Embryonic facial prominence (tissue), 1 donor: ENCODE measurements around the gene PRKCD.

Experiments used
- DNase-seq: peaks from one replicate; pipeline ENCODE4 v3.0.0-alpha.2; 2016; ENCODE audit errors: extremely low spot score

Gene PRKCD

DNA sequence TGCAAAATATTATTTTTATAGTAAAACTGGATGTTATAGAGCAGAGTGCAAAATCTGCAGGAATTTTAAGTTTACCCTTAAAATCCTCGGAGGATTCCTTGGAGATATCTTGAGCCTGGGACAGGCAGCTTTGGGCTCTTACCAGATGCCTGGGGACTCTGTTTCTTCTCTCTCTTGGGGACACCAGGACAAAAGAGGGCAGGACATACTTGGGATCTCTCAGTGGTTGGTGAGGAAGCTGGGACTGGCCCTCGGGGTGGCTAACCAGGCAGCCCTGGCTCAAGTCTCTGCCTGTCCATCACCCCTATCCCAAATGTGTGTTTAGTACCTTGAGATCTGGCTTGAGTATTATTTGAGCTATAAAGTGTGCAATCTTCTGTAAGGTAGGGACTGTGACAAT is 56.2 kb downstream of the PRKCD start:
- DNase-seq: no peak

DNA sequence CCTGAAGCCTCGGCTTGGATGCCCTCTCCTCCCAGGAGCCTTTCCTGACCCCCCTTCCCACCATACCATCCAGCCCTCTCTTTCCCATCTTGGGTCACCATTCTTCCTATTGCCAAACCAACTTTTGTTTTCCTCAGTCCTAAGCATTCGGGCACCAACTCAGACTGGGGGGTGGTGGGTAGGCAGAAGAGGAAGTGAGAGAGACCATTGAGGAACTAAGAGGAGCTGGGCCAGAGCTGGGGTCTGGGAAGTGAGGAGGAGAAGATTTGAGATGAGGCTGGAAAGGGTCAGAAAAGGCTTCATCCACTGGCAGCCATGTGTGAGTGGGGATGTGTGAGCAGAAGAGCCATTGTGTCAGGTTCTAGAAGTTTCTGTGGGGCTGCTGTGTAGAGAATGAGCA is 57.1 kb downstream of the PRKCD start:
- DNase-seq: no peak

DNA sequence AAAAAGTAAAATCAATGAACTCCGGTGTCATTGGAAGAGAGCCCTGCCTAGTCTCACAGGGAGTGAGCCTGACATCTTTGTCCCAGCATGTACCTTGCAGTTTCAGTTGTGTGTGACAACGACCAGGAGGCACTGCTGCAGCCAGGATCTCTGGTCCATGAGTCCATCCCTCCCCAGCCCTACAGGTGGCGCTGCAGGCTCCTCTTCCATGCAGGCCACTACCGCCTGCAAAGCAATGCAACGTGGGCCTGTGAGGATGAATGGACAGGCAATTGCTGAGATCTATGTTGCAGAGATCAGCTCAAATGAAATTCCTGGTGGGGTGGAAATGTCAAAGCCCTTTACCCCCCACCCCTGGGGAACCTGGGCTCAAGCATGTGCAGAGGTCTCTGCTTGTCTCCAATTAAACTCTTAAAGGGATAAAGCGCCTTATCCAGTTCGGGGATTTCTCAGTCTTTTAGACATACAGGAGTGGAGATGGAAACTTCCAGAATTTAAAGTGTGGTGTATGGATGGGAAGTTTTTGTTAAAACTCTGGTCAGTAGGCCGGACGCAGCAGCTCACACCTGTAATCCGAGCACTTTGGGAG is 59.0 kb downstream of the PRKCD start:
- DNase-seq: no peak

DNA sequence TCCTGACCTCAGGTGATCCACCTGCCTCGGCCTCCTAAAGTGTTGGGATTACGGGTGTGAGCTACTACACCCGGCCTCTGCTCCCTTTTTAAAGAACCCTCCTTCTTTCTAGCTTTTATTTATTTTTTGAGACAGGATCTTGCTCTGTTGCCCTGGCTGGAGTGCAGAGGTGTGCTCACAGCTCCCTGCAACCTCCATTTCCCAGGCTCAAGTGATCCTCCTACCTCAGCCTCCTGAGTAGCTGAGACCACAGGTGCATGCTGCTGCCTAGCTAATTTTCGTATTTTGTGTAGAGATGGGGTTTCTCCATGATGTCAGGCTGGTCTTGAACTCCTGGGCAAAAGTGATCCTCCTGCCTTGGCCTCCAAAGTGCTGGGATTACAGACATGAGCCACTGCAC is 60.3 kb downstream of the PRKCD start:
- DNase-seq: no peak

DNA sequence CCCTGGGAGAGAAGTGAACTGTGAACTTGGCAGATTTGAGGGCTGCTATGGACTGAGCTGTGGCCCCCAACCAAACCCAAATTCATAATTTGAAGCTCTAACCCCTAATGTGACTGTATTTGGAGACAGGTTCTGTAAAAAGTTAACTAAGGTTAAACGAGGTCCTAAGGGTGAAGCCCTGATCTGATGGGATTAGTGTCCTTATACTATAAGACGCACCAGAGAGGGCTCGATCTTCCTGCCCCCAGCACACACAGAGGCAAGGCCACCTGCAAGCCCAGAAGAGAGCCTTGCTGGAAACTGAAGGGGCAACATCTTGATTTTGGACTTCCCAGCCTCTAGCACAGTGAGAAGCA is 60.8 kb downstream of the PRKCD start:
- no peak for DNase-seq

DNA sequence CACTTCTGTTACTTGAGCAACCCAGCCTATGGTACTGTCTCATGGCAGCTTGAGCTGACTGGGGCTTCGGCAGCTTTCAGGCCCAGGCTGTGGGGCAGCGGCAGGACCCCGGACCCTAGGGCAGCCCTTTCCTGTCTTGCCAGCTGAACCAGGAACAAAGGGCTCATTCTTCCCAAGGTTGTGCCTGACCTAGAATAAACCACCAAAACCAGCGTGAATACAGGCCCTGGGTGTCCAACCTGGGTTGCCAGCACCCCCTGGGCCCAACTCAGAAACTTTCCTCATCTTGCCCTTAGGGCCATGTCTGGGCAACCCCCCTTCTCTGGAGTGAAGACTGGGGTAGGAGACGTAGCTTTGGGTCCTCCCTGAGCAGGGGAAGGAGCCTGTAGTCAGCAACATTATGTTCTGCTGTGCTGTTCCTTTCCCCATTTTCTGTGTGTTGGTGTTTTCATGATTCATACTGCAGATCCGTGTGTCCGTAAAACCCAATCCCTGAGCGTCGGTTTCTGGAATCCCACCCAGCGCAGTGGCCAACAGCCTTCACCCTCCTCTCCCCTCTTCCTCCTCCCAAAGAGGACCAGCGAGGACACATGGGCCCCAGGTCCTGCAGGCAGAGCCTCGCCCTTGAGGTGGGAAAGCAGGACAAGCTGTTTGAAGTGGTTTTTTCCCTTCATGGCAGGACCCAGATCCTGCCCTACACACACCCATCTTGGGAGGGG is 61.3 kb downstream of the PRKCD start:
- DNase-seq: no peak

DNA sequence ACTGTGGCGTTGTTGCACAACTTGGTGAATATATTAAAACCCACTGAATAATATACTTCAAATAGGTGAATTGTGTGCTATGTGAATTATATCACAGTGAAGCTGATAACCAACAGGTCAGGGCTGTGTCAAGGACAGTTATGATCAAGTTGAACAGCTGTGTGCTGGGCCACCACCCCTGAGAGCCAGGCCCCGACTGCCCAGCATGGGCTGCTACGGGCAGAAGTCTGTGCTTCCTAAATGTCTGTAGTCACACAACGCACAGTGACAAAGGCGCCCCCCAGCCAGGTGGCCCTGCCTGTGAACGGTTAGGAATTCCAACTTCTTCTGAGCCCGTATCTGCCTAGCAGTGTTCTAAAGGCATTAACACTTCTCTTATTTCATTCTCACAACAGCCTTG is 62.0 kb downstream of the PRKCD start:
- DNase-seq: no peak

DNA sequence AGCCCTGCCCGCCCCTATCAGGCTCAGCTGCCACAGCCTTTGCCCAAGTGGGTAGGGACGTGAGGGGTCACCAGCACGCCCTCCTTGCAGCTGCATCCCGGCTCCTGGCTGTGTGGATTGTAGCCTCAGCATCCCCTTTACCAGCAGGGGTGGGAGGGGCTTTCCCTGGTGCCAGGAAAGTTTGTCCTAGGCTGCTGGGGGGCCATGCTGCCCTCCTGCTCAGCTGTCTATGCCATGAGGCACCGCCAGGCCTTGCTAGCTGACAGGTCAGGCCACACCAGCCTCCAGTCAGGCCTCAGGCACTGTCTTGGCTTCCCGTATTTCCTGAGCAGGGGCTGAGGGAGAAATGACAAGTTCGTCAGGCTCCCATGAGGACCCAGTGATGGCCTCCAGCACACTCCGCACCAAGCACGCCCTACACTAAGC is 62.5 kb downstream of the PRKCD start:
- DNase-seq: no peak

DNA sequence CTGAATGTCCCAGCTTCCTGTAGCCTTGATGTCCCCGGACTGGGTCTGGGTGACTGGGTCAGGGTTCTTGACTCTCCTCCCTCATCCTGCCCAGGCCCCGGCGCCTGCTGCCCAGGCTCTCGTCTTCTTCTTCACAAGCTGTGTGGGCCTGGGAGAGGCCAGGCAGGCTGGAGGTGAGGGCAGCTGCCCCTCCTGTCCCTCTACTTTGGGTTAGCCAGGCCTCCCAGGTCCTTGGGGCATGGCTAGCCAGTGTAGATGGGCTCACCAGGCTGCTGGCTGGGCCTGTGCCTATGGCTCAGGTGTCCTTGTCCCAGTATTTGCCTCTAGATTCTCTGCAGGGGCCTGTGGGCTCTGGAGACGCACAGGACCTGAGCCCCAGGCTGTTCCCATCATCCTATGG is 63.0 kb downstream of the PRKCD start:
- DNase-seq: no peak

DNA sequence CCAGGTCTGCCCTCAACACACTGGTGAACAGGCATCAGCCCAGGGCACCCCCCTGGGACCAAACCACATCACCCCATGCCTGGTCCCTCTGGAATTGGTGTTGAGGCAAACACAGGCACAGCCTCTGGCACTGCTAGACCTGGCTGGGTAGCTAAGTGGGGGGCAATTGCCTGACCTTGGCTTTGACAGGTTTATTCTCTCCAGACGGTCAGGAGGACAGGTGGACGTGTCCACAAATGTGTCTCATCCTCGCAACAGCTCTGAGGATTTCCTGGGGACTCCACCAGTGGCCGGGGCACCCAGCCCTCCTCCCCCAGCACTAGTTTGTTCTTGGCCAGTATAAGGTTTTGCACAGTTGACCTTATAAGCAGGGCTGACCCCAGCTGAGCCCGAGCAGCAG is 63.5 kb downstream of the PRKCD start:
- no peak for DNase-seq

DNA sequence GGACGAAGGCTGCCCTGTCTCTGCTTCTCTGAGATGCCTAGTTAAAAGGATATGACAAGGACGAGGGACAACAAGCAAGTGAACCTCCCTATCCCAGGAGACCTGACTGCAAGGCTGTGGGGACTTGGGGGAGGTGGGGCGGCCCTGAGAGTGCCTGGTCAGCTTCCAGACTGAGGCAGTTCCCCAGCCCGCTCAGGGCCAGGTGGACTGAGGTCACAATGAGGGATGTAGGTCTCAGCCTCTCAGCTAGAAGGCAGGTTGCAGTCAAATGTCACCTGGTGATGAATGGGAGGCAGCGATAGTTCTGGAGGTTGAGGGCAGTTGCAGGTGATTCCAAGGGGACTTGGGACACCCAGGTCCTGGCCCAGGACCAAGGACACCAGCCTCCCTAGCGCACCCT is 64.2 kb downstream of the PRKCD start:
- DNase-seq: no peak

DNA sequence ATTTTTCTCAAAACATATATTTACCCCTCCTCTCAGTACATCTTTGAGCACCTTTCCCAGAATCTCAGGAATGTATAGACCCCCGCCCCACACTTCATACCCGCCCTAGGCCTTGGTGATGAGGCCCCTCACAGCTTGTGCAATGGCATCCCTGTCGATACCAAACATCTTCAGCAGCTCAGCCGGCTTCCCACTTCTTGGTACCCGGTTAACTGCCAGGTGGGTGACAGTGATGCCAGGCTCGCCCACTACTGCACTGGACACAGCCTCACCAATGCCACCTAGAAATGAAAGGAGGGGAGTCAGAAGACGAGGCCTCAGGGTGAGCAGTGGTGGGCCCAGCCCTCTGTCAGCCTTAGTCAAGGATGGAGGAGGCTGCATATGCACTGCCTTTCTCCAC is 64.6 kb downstream of the PRKCD start:
- no peak for DNase-seq

DNA sequence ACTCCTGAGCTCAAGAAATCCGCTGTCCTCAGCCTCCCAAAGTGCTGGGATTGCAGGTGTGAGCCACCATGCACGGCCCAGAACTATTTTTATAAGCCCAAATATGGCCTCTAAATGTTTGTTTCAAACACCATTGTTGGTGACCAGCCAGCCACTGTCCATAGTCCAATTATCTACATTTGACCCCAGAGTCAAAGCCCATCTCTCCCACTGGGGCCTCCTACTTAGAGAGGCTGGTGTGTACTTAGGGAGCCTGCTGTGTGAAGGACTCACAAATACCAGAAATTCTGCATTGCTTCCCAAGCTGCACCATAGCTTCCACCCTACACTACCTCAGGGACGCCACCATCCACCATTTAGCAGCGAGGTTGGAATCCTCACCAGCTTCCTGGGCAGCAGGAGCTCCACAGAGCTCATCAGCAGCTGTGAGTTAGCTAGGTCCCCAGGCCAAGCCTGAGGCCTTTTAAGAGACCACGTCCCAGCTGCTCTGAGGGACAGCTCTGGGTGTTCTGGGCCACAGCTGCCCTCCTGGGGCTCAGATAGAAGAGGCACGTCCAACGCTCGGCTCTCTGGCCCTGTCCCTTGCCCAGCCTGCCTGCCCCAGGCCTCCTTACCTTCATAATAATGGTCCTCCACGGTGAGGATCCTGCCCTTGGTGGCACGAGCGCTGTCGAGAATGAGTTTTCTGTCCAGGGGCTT is 65.3 kb downstream of the PRKCD start:
- no peak for DNase-seq

DNA sequence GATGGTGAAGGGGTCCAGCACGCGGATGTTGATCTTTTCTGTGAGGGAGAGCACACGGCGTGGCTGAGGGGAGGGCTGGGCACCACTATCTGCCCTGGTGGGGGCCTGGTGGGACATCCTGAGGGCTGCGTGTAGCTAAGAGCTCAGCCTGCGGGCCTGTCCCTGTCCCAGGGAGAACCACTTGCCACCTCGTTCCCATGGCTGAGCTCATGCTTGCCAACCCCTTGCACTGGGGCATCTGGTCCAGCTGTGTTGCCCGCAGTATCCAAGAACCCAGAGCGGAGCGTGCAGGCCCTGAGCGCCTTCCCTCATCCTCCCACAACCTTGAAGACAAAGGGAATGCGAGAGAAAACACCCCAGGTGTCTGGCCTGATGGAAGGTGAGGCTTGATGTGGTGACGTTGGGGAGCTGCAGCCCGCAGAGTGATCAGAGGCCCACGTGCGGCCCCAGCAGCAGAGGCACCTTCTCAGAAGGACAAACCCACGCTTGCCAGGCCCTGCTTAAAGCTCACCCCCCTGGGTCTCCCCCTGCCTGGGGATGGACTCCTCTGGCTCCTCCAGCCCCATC is 65.9 kb downstream of the PRKCD start:
- DNase-seq: no peak

DNA sequence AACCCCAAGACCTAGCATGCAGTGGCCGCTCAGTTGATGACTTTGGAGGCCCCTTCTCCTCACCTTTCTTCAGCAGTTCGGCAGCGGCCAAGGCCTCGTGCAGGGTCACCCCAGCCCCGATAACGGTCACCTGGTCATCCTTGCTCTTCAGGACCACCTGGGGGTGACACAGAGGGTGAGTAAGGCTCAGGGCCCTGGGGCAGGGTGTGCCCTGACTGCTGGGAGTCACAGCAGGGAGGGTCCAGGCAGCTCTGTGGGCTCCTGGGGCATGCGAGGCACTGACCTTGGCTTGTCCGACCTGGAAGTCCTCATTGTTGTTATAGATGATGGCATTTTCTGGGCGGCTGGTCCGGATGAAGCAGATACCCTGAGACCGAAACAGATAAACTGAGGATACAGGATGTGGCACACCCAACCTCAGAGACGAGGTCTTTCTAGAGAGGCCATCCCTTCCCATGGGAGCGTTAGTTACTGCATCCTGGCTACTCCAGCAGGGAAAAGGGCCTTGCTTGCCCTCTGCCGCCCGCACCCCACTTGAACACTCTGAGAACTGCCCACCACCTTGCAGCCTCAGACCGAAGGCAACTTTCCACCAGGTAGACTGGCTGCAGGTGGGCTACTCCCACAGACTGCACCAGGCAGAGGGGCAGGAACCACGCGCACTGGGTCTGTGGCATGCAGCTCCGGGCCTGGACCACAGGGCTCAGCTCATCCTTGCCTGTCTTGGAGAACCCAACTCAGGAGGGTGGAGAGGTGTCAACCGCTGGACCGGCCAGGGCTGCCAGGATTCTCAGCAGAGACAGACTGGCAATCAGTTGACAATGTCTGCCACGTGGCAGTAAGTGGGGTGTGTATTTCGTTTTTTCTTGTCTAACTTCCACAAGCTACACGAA is 67.2 kb downstream of the PRKCD start:
- no peak for DNase-seq

DNA sequence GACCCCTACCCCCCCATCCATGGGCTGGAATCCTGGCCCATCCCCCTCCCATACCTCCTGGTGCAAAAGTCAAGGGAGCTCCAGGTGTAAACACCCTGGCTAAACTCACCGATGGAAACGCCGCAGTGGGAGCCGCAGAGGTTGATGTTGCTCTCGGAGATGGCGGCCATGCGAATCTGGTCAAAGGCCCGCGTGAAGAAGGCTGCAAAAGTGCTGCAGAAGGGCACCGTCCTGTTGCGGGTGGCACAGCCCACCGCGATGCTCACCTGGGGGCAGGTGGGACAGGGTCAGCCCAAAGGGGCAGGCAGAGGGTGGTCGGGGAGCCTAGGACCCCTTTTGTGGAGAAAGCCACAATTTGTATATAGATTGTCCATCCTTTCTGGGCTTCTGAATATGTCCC is 68.2 kb downstream of the PRKCD start:
- DNase-seq: no peak

DNA sequence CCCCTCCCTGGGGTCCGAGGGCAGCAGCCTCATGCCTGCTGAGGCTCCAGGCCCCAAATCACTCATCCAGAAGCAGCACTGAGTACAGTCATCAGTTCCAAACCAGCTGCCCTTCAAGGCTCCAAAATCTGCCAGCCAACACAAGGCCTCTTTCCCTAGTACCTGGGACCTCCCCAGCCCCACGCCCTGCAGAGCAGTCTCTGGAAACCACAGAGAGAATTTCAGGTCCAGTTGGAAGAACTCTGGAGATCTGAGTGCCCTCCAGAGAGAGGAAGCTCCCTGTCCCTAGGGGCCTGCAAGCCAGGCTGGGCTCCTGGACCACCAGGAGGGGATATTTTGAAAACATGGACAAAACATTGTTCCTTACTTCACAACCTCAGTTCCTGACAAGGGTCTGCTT is 68.6 kb downstream of the PRKCD start:
- no peak for DNase-seq

DNA sequence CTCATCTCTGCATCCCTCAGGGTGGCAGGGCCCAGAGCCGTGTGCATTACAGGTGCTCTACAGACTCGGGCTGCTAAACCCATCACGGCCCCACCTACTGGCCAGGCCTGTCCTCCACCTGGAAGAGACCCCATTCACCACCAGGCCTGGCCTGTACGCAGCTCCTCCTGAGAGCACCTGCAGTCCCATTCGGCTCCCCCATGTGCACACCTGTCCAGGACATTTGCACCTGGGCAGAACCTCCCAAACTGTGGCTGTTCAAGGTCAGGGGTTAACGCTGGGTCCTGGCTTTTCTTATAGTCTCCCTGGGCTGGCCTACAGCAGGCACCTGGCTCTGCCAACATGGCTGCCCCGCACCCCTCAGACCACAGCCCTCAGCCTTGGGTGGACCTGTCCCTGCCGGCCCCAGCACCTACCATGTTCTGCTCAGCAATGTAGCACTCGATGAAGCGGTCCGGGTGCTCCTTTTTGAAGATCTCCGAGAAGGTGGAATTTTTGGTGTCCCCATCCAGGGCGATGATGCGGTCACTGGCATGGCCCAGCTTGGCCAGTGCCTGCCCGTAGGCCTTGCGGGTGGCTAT is 69.1 kb downstream of the PRKCD start:
- DNase-seq: no peak

DNA sequence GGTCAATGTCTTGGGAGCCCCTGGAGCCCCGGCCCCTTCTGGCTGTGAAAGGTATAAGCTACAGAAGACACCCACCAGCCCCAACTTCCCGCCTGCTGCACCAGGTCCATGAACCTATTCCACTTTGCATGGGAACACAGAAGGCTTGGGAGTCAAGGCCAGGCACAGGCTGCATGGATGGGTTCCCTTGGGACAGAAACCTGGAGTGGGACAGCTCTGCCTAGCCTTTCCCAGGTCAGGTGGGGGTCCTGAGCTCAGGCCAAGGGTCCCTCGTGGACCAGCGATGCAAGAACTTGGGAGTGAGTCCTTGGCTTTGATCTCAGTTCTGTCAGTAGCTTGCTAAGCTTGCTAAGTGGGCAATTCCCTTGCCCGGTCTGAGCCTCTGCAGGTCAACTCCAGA is 69.8 kb downstream of the PRKCD start:
- no peak for DNase-seq

DNA sequence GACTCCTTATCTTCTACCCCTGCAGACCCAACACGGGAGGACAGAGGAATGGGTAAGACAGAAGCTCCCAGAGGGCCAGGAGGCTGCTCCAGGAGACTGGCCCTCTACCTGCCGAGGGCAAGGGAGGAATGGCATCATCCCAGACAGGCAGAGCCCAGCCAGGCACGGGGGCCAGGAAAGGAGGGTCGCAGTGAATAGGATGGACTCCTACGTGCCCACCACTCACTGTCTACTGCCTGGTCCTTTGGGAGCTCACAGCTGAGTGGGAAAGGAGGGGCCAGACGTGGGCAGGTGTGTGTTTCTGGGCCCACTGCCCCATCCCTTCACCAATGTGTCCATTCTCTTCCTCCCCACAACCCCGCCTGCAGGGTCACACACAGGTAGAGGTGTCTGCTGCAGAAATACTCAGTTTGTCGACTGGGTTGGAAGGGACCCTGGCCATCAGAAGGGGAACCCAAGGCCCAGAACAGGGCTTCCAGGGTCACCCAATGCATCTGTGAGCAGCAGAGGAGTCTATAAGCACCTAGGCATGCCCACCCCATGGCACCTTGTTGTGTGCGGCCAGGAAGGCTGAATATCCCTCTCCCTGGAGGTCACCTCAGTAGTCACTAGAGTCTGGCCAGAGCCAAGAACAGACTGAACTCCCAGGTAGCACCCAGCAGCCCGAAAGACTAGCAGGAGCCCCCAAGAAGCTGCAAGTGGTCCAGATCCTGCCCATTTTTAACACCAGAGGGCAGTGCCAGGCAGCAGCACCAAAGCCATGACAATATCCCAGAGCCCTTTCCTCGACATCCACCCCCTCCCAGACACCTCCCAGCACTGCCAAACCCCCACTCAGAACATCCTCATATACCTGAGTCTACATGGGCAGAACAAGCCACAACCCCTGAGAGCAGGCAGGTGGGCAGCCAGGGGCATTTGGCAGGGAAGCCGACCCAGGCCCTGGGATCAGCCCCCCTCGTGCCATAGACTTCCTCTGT is 70.8 kb downstream of the PRKCD start:
- no peak for DNase-seq
